Gastroesophageal sphincter (tissue), 4 donors: ENCODE data around the gene SHH. TPM values are rescaled to one million over a fixed set of nuclear protein-coding genes. Genes with fewer than 3 reads are reported as not detected.

ENCODE experiments used
- ATAC-seq: fragments of 150-250 bp; one replicate; pipeline ENCODE4 v1.9.1; 2016; ENCODE audit warnings: mild to moderate bottlenecking, moderate library complexity
- H3K27ac ChIP-seq, 4 donors: fragments of 200-600 bp; sonication (generic) in 3 of 4; 1 replicate in 3 of 4; 2 replicates in 1 of 4; pipeline ENCODE4 v1.5.1; 2016 to 2019
- H3K27me3 ChIP-seq: fragments of 200-600 bp; sonication (generic); one replicate; pipeline ENCODE4 v1.5.1; 2019
- H3K36me3 ChIP-seq, 2 donors: fragments of 200-600 bp; sonication (generic); one replicate each; pipeline ENCODE4 v1.5.1; 2019; ENCODE audit warnings: control low read depth in 1 of 2
- H3K4me1 ChIP-seq, 3 donors: fragments of 200-600 bp; sonication (generic); 1 replicate in 2 of 3; 2 replicates in 1 of 3; pipeline ENCODE4 v1.5.1; 2016 to 2019; ENCODE audit warnings: control low read depth in 2 of 3
- H3K4me3 ChIP-seq, 2 donors: fragments of 200-600 bp; sonication (generic); one replicate each; pipeline ENCODE4 v1.5.1; 2019; ENCODE audit warnings: mild to moderate bottlenecking in 1 of 2, moderate library complexity in 1 of 2
- H3K9me3 ChIP-seq, 3 donors: fragments of 200-600 bp; sonication (generic); one replicate each; pipeline ENCODE4 v1.5.1; 2017 to 2019; ENCODE audit warnings: control low read depth in 2 of 3
- CTCF ChIP-seq, 4 experiments: fragments of 200-600 bp in 2 of 4; fragments of 450-650 bp in 2 of 4; sonication (generic) in 1 of 4; IDR thresholded peaks; one replicate each; pipeline ENCODE4 v1.5.1; 2017 to 2019; ENCODE audit warnings: antibody characterized with exemption in 4 of 4, mild to moderate bottlenecking in 2 of 4, moderate library complexity in 2 of 4
- EP300 ChIP-seq: sonication (generic); formaldehyde crosslinking; IDR thresholded peaks from one replicate; pipeline ENCODE4 v1.6.1; 2017; ENCODE audit warnings: antibody characterized with exemption, mild to moderate bottlenecking
- POLR2A ChIP-seq, 2 donors: fragments of 450-650 bp; IDR thresholded peaks; one replicate each; pipeline ENCODE4 v1.6.1; 2017; ENCODE audit warnings: antibody characterized with exemption in 2 of 2, mild to moderate bottlenecking in 2 of 2, moderate library complexity in 1 of 2
- POLR2AphosphoS5 ChIP-seq: sonication (generic); formaldehyde crosslinking; IDR thresholded peaks from one replicate; pipeline ENCODE4 v1.6.1; 2017; ENCODE audit warnings: antibody characterized with exemption
- WGBS, 2 donors: methylation state at CpG; one replicate each; pipeline ENCODE4 v1.1.5; 2018; ENCODE audit warnings: low coverage in 1 of 2; 5-methylcytosine and 5-hydroxymethylcytosine counted together
- total RNA-seq, 4 donors: library from RNA; depleted of rRNA; stranded (reverse); fragments of >200 nt; gene quantifications; one replicate each; pipeline ENCODE4 v1.1.0, GENCODE V29; 2016

The SHH gene
- total RNA-seq, 4 donors from 2014 or later, result 0.08 TPM; not detected in 3

GRCh38 chr7:155851892-155852291 is 39.6 kb upstream of the SHH start:
- Histone ChIP-seq H3K9me3 (peaks cover 0 to 20% (median 0%) of the 10 kb centered on the region in 3 donors), H3K27ac (no peak overlapping the region), H3K27me3 (peaks cover 43% of the 10 kb centered on the region), H3K36me3 (no peaks in the 10 kb centered on the region), H3K4me1 (no peaks in the 10 kb centered on the region), H3K4me3 (no peak overlapping the region)
- 71 to 100% methylated on average over 1 to 3 of the region's 5 CpGs for WGBS, 2 donors
- TF ChIP-seq POLR2A (IDR thresholded peaks at IDR 0.05) (no peak), CTCF (IDR thresholded peaks at IDR 0.05) (no peak), POLR2AphosphoS5 (no peak), EP300 (no peak)
- no peak for ATAC-seq

GRCh38 chr7:155850766-155851678 is 38.8 kb upstream of the SHH start:
- Histone ChIP-seq H3K36me3 (no peaks in the 10 kb centered on the region), H3K27me3 (peaks cover 42% of the 10 kb centered on the region), H3K4me3 (no peak overlapping the region), H3K27ac (no peak overlapping the region), H3K4me1 (no peaks in the 10 kb centered on the region), H3K9me3 (peaks cover 0 to 20% (median 0%) of the 10 kb centered on the region in 3 donors)
- TF ChIP-seq POLR2A (IDR thresholded peaks at IDR 0.05) (no peak), CTCF (IDR thresholded peaks at IDR 0.05) (no peak), EP300 (no peak), POLR2AphosphoS5 (no peak)
- no peak for ATAC-seq
- 61 to 66% methylated on average over 6 to 20 of the region's 22 CpGs for WGBS, 2 donors

DNA sequence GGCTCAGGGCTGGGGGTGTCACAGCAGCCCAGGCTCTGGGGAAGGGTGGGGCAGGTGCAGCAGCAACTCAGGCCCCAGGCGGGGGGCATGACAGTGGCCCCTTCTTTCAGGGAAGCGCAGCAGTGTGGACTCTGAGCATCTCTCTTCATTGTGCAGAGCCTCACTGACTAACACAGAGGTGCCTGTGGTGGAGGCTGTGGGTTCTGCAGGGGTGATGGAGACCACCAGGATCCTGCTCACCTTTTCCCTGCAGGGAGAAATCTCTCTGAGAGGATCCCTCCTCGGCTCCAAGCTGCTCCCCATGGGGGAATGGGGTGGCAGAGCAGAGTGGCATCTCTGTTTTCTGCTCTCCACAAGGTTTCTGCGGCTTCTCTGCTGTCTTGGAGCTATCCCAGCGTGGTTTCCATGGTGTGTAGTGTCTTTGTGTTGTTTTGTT is 37.8 kb upstream of the SHH start:
- ATAC-seq, result no peak
- peaks cover 0 to 12% (median 0%) of the 10 kb centered on the region in 3 donors for H3K9me3 ChIP-seq
- no peak overlapping the region for H3K4me3 ChIP-seq
- no peak for TF ChIP-seq EP300
- TF ChIP-seq CTCF (IDR thresholded peaks at IDR 0.05), result no peak
- no peak for TF ChIP-seq POLR2A (IDR thresholded peaks at IDR 0.05)
- TF ChIP-seq POLR2AphosphoS5, result no peak
- H3K4me1 ChIP-seq, result no peaks in the 10 kb centered on the region
- no peaks in the 10 kb centered on the region for H3K36me3 ChIP-seq
- H3K27ac ChIP-seq, result no peak overlapping the region
- 65 to 94% methylated on average over 3 to 4 of the region's 5 CpGs for WGBS, 2 donors
- peaks cover 48% of the 10 kb centered on the region for H3K27me3 ChIP-seq

GRCh38 chr7:155848691-155849669 is 36.7 kb upstream of the SHH start:
- WGBS, 2 donors, result 45% methylated on average over 5 to 12 of the region's 18 CpGs
- ATAC-seq, result no peak
- H3K27ac ChIP-seq, result no peak overlapping the region
- TF ChIP-seq CTCF (IDR thresholded peaks at IDR 0.05) (no peak), POLR2A (IDR thresholded peaks at IDR 0.05) (no peak), EP300 (no peak), POLR2AphosphoS5 (no peak)
- peaks cover 0 to 2% (median 0%) of the 10 kb centered on the region in 3 donors for H3K9me3 ChIP-seq
- no peaks in the 10 kb centered on the region for H3K4me1 ChIP-seq
- peaks cover 58% of the 10 kb centered on the region for H3K27me3 ChIP-seq
- H3K36me3 ChIP-seq, result no peaks in the 10 kb centered on the region
- H3K4me3 ChIP-seq, result no peak overlapping the region
